HG03521 (cell line): Measurements from ENCODE around the gene IQSEC3.
"Not testable (repeated sequence)": the region's sequence is repeated elsewhere in the genome, so short reads cannot be mapped to it uniquely, and the experiment has no call there.

Experiments used
- ATAC-seq: cut with Tn5 transposase; IDR thresholded peaks from one replicate; pipeline ENCODE4 v1.9.1; 2021; ENCODE audit warnings: mild to moderate bottlenecking, moderate library complexity; ENCODE audit not compliant: unreplicated experiment

Gene IQSEC3

GRCh38 chr12:177336-177979, 110.9 kb downstream of the IQSEC3 start:
- no peak for ATAC-seq

- no peak for ATAC-seq
Observed at GRCh38 chr12:177980-178828, 111.6 kb downstream of the IQSEC3 start.

DNA sequence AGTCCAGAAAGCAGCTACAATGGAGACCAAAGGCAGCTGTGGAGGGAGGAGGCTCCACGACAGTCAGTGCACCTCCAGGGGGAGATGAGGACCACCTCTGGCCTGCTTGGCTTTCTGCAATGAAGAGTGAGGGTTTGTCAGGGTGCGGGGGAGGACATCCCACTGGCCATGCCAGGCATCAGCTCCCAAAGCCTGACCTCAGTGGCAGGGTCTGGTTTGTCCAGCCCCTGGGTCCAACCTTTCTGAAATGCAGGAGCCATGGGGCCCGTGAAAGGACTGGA, 112.2 kb downstream of the IQSEC3 start:
- ATAC-seq = no peak

GRCh38 chr12:179131-179884, 112.7 kb downstream of the IQSEC3 start:
- no peak for ATAC-seq

DNA sequence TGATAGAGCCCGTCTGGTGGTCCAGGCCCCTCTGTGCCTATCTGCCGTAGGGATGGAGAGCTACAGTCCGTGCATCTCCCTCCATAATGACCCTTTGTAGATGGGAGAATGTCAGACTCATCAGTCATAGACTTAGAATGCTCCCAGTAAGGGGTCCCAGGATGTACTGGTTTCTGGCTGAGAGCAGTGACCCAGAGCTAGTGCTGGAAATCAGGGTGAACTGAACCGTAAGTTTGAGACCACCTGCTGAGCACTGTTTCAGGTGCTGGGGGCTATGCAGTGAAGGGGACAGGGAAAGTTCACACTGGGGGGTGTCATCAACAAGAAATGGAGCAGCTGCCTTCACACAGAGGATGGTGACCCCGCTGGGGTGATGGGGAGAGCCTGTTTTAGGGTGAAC, 113.3 kb downstream of the IQSEC3 start:
- ATAC-seq = no peak

GRCh38 chr12:180445-180844, 113.9 kb downstream of the IQSEC3 start:
- ATAC-seq = no peak

GRCh38 chr12:181921-182320, 115.4 kb downstream of the IQSEC3 start:
- ATAC-seq = no peak

GRCh38 chr12:182381-182892, 115.9 kb downstream of the IQSEC3 start:
- no peak for ATAC-seq

DNA sequence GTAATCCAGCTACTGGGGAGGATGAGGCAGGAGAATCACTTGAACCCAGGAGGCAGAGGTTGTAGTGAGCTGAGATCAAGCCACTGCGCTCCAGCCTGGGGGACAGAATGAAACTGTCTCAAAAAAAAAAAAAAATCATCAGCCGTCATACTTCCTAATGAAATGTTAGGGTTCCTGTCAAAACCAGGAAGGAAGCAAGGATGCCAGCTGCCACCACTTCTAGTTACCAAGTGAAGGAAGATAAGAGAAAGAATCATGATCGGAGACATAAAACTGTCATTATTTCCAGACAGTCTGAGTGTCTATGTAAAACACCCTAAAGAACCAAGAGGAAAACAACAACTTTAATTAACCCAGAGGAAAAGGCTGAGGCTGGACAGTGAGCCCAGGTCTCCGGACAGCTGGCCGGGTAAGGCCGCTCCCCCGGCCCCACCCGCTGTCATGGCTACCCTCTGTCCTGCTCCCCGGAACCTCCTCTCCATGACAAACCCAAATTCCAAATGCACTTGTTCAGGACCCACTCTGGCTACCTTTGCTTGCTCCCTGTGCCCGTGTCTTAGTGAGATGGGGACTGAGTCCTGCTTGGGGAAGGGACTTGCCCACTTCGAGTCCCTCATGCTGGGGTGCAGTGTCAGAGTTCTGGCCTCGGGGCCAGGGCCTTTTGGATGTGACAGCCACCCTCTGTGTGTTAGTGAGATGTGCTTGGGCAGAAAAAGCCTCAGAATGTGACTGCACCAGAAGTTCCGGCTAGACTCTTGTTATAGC, 118.4 kb downstream of the IQSEC3 start:
- ATAC-seq = no peak

DNA sequence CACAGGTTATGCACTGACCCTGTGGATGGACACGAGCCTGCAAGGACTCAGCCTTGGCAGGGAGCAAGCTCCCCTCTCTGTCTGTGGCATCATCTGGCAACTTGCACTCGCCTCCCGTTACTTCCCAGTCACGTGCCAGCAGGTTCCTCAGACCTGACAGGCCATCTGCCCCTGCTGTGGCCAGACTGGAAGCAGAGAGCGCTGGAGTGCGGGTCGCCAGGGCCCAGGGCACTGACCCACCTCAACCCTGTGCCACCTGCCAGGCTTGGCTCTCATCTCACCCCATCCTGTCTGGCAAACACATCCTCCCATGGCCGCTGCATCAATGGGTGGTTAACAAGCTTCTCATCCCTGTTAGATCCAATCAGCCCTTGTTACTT, 119.0 kb downstream of the IQSEC3 start:
- ATAC-seq = no peak

GRCh38 chr12:186006-186625, 119.5 kb downstream of the IQSEC3 start:
- ATAC-seq = no peak

DNA sequence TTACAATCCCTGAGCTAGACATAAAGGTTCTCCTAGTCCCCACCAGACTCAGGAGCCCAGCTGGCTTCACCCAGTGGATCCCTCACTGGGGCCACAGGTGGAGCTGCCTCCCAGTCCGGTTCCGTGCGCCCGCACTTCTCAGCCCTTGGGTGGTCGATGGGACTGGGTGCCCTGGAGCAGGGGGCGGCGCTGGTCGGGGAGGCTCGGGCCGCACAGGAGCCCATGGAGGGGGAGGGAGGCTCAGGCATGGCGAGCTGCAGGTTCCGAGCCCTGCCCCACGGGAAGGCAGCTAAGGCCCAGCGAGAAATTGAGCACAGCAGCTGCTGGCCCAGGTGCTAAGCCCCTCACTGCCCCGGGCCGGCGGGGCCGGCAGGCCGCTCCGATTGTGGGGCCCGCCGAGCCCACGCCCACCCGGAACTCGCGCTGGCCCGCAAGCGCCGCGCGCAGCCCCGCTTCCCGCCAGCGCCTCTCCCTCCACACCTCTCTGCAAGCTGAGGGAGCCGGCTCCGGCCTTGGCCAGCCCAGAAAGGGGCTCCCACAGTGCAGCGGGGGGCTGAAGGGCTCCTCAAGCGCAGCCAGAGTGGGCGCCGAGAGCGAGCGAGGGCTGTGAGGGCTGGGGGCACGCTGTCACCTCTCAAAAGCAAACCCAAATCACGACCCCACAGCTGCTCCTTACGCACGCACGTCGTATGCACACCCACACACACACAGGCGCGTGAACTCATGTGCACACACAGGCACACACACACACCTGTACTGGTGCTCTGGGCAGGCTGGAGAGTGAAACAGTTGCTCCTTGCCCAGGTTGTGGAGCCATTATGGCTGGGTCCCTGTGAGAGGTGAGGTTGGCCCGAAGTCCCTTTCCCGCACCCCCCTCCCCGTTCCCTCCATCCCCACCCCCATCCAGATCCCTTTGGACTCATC, 121.7 kb downstream of the IQSEC3 start:
- not testable (repeated sequence) for ATAC-seq

DNA sequence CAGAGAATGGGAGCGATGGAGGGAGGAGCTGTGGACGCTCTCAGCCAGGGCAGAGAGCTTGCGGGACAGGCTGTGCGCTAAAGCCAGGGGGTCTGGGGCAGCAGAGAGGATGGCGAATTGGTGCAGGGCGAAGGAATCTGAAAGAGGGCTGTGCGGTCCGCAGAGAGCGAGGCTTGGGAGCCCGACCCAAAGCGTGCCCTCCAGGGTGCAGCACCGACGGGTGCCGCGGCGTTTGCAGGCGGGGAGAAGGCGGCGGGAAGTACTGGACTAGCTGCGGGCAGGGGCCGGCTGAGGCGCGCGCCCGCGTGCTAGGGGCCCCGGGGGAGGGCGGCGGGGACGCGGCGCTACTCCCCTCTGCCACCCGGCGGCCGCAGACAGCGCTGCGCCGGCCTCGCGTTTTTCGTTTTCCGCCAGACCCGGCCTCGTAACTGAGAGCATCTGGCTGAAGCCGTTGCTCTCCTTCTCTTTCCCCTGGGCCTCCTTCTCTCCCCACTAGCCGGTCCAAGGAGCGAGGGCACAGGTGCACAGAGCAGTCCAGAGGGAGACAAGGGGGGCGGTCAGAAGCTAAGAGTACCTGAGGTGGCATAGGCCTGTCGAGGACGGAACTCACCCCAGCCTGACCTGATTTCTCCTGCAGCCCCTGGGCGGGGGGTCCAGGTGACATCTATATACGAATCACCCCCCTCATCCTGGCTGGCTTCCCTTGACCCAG, 122.5 kb downstream of the IQSEC3 start:
- ATAC-seq = no peak

GRCh38 chr12:189622-189962, 123.0 kb downstream of the IQSEC3 start:
- ATAC-seq = no peak

- no peak for ATAC-seq
Observed at GRCh38 chr12:190881-191280, 124.3 kb downstream of the IQSEC3 start.

DNA sequence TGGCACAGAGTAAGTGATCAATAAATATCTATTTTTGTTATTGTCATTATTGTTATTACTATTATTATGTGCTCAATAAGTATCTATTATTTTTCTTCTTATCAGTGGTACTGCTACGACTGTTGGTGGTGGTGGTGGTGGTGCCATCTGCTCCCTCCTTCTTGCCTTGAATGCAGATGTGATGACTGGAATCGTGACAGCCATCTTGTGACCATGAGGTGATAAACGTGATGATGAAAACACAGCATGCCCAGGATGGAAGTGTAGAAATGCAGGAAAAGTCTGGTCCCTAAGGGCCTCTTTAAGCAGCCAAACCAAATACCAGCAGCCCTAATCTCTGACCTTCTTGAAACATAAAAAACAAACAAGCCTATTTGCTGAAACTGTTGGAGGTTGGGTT, 125.0 kb downstream of the IQSEC3 start:
- ATAC-seq = no peak

GRCh38 chr12:193261-193660, 126.7 kb downstream of the IQSEC3 start:
- no peak for ATAC-seq

- ATAC-seq = no peak
Observed at GRCh38 chr12:194276-194675, 127.7 kb downstream of the IQSEC3 start.

GRCh38 chr12:195156-195555, 128.6 kb downstream of the IQSEC3 start:
- ATAC-seq = no peak
